IPS-20b (cell line): ENCODE results near the gene RNF138.

Experiments used
- H3K27ac ChIP-seq: one replicate; pipeline ENCODE4 v1.5.1; 2013; ENCODE audit warnings: low read length
- H3K27me3 ChIP-seq: 2 replicates; pipeline ENCODE4 v1.6.1; 2013; ENCODE audit warnings: mild to moderate bottlenecking, low read length, inconsistent platforms; ENCODE audit not compliant: insufficient read depth
- H3K36me3 ChIP-seq: 2 replicates; pipeline ENCODE4 v1.6.1; 2013; ENCODE audit warnings: low read depth, mild to moderate bottlenecking, inconsistent platforms, low read length, moderate library complexity; ENCODE audit not compliant: insufficient read depth
- H3K4me1 ChIP-seq: 2 replicates; pipeline ENCODE4 v1.6.1; 2013; ENCODE audit warnings: mild to moderate bottlenecking, control low read depth, inconsistent platforms, low read length, moderate library complexity; ENCODE audit not compliant: insufficient read depth
- H3K4me3 ChIP-seq: 2 replicates; pipeline ENCODE4 v1.5.1; 2013; ENCODE audit warnings: mild to moderate bottlenecking, low read length, inconsistent platforms
- H3K9ac ChIP-seq: 2 replicates; pipeline ENCODE4 v1.6.1; 2013; ENCODE audit warnings: low read depth, mild to moderate bottlenecking, inconsistent platforms, low read length, moderate library complexity
- H3K9me3 ChIP-seq: 2 replicates; pipeline ENCODE4 v1.6.1; 2013; ENCODE audit warnings: mild to moderate bottlenecking, low read depth, low read length, inconsistent platforms; ENCODE audit not compliant: insufficient read depth

RNF138 gene

DNA sequence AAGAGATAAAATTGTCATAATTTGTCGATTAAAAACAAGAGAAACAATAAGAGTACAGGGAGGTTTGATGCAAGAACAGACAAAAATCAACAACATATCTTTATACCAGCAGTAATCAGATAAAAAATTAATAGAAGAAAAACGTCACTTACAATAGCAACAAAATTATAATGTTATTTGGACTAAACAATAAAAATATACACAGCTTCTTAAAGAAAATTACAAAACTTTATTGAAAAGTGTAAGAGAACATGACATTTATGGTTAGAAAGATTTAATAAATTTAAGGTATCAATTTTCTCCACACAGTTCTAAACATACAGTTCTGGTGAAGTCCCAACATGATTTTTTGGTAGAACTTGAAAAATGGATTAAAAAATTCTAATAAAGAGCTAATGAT is 12.8 kb downstream of the RNF138 start:
- H3K36me3 ChIP-seq = peaks cover 18% of the 10 kb centered on the region
- no peaks in the 10 kb centered on the region for H3K9me3 ChIP-seq
- no peak overlapping the region for H3K4me3 ChIP-seq
- H3K9ac ChIP-seq = no peak overlapping the region
- no peaks in the 10 kb centered on the region for H3K27me3 ChIP-seq
- H3K4me1 ChIP-seq = no peaks in the 10 kb centered on the region
- no peak overlapping the region for H3K27ac ChIP-seq

DNA sequence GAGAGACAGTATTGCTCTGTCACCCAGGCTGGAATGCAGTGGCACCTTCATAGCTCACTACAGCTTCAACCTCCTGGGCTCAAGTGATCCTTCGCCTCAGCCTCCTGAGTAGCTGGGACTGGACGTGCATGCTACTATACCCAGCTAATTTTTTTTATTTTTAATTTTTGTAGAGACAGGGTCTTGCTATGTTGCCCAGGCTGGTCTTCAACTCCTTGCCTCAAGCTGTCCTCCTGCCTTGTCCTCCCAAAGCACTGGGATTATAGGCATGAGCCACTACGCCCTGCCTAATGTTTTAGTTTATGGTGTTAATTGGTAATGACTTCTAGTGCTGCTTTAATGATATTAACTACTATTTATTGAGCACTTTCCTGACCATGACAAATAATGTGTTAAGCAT is 18.3 kb downstream of the RNF138 start:
- Histone ChIP-seq H3K4me3 (no peak overlapping the region), H3K27me3 (no peaks in the 10 kb centered on the region), H3K4me1 (no peaks in the 10 kb centered on the region), H3K27ac (no peak overlapping the region), H3K9me3 (no peaks in the 10 kb centered on the region), H3K9ac (no peak overlapping the region), H3K36me3 (peaks cover 38% of the 10 kb centered on the region)

DNA sequence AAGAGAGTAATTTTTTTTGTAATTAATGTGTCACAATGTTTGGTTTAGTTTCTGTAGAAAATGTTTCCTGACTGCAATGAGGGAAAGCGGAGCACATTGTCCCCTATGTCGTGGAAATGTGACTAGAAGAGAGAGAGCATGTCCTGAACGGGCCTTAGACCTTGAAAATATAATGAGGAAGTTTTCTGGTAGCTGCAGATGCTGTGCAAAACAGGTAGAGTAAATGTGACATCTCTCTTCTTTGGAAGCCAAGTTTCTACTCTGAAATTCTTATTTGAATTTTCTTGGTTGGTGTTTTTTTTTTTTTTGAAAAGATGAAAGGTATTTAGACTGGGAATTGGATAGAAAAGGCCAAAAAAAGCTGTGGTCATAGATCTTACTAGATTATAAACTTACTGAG is 20.0 kb downstream of the RNF138 start:
- peaks cover 51% of the 10 kb centered on the region for H3K36me3 ChIP-seq
- H3K4me1 ChIP-seq = no peaks in the 10 kb centered on the region
- H3K27me3 ChIP-seq = no peaks in the 10 kb centered on the region
- no peaks in the 10 kb centered on the region for H3K9me3 ChIP-seq
- no peak overlapping the region for H3K27ac ChIP-seq
- H3K9ac ChIP-seq = no peak overlapping the region
- H3K4me3 ChIP-seq = no peak overlapping the region

DNA sequence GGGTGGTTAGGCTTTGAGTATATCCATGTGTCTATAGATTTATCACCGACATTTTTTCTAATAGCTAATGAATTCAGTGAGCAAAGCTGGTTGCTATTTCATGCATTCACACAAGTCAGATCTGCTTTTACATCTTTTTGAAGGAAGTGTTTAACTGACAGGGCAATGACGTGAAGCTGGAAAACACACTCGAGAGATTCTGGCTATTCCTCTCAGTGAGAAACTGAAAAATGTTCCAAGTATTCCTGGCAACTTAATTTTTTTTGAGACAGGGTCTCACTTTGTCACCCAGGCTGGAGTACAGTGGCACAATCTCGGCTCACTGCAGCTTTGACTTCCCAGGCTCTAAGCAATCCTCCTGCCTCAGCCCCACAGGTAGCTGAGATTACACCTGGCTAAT is 21.2 kb downstream of the RNF138 start:
- no peaks in the 10 kb centered on the region for H3K4me1 ChIP-seq
- no peak overlapping the region for H3K4me3 ChIP-seq
- no peak overlapping the region for H3K9ac ChIP-seq
- H3K9me3 ChIP-seq = no peaks in the 10 kb centered on the region
- H3K27ac ChIP-seq = no peak overlapping the region
- H3K27me3 ChIP-seq = no peaks in the 10 kb centered on the region
- peaks cover 62% of the 10 kb centered on the region for H3K36me3 ChIP-seq

- Histone ChIP-seq H3K36me3 (peaks cover 63% of the 10 kb centered on the region), H3K4me1 (no peaks in the 10 kb centered on the region), H3K27ac (no peak overlapping the region), H3K27me3 (no peaks in the 10 kb centered on the region), H3K9ac (no peak overlapping the region), H3K4me3 (no peak overlapping the region), H3K9me3 (no peaks in the 10 kb centered on the region)
Measured at GRCh38 chr18:32114293-32114942, 22.7 kb downstream of the RNF138 start.

GRCh38 chr18:32122039-32122438 is 30.4 kb downstream of the RNF138 start:
- H3K36me3 ChIP-seq = peaks cover 68% of the 10 kb centered on the region
- H3K9me3 ChIP-seq = no peaks in the 10 kb centered on the region
- no peak overlapping the region for H3K27ac ChIP-seq
- no peak overlapping the region for H3K4me3 ChIP-seq
- no peaks in the 10 kb centered on the region for H3K4me1 ChIP-seq
- no peaks in the 10 kb centered on the region for H3K27me3 ChIP-seq
- no peak overlapping the region for H3K9ac ChIP-seq

GRCh38 chr18:32126538-32126937 is 34.9 kb downstream of the RNF138 start:
- Histone ChIP-seq H3K9me3 (no peaks in the 10 kb centered on the region), H3K36me3 (peaks cover 90% of the 10 kb centered on the region), H3K27ac (no peak overlapping the region), H3K4me1 (no peaks in the 10 kb centered on the region), H3K27me3 (no peaks in the 10 kb centered on the region), H3K4me3 (no peak overlapping the region), H3K9ac (no peak overlapping the region)

- Histone ChIP-seq H3K9ac (no peak overlapping the region), H3K27ac (no peak overlapping the region), H3K36me3 (peaks cover 16% of the 10 kb centered on the region; the same call in 1 of the 2 replicates), H3K9me3 (no peaks in the 10 kb centered on the region), H3K4me3 (no peak overlapping the region), H3K4me1 (no peaks in the 10 kb centered on the region), H3K27me3 (no peaks in the 10 kb centered on the region)
Measured at GRCh38 chr18:32135625-32136024, 44.0 kb downstream of the RNF138 start.

GRCh38 chr18:32138332-32138982 is 46.8 kb downstream of the RNF138 start:
- Histone ChIP-seq H3K27me3 (no peaks in the 10 kb centered on the region), H3K9ac (no peak overlapping the region), H3K4me1 (no peaks in the 10 kb centered on the region), H3K27ac (no peak overlapping the region), H3K36me3 (no peaks in the 10 kb centered on the region), H3K9me3 (no peaks in the 10 kb centered on the region; the same call in 1 of the 2 replicates), H3K4me3 (no peak overlapping the region)

GRCh38 chr18:32139835-32140283 is 48.2 kb downstream of the RNF138 start:
- Histone ChIP-seq H3K9me3 (no peaks in the 10 kb centered on the region; the same call in 1 of the 2 replicates), H3K4me3 (no peak overlapping the region), H3K4me1 (no peaks in the 10 kb centered on the region), H3K27ac (no peak overlapping the region), H3K36me3 (no peaks in the 10 kb centered on the region), H3K9ac (no peak overlapping the region), H3K27me3 (no peaks in the 10 kb centered on the region)

DNA sequence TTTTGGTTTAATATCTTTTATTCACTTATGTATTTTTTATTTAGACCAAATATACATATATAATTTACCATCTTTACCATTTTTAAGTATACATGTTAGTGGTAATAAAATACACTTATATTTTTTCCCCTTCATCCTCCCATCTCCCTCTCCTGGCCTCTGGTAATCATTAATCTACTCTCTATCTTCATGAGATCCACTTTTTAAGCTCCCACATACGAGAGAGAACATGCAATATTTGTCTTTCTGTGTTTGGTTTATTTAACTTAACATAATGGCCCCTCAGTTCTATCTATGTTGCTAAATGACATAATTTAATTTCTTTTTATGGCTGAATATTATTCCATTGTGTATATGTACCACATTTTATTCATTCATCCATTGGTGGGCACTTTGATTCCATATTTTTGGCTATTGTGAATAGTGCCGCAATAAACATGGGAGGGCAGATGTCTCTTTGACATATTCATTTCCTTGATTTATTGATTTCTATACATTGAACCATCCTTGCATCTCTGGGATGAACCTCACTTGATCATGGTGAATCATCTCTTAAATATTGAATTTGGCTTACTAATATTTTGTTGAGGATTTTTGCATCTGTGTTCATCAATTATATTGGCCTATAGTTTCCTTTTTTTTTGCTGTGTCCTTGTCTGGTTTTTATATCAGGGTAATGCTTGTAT is 56.7 kb downstream of the RNF138 start:
- H3K27ac ChIP-seq = no peak overlapping the region
- H3K9me3 ChIP-seq = peaks cover 3% of the 10 kb centered on the region; the same call in 1 of the 2 replicates
- no peak overlapping the region for H3K4me3 ChIP-seq
- H3K9ac ChIP-seq = no peak overlapping the region
- no peaks in the 10 kb centered on the region for H3K27me3 ChIP-seq
- no peaks in the 10 kb centered on the region for H3K36me3 ChIP-seq
- no peaks in the 10 kb centered on the region for H3K4me1 ChIP-seq
